HCT116 (cell line): ENCODE results near the gene PRRT1B.

ENCODE experiments used
- CTCF ChIP-seq, 3 experiments: fragments of 200-600 bp in 1 of 3; sonication (generic) in 1 of 3; IDR thresholded peaks in 2 of 3; conservative IDR thresholded peaks in 1 of 3; 2 replicates each; pipeline ENCODE4 v1.5.1; 2012 to 2017; ENCODE audit warnings: low read depth in 2 of 3, low read length in 2 of 3, antibody characterized with exemption in 1 of 3, borderline replicate concordance in 1 of 3, control low read depth in 1 of 3, mild to moderate bottlenecking in 1 of 3, mixed read lengths in 1 of 3, mixed run types in 1 of 3, moderate library complexity in 1 of 3; ENCODE audit not compliant: insufficient read depth in 1 of 3
- ELF1 ChIP-seq: IDR thresholded peaks from 2 replicates; pipeline ENCODE4 v1.6.1; 2012; ENCODE audit warnings: low read depth, borderline replicate concordance
- EZH2 ChIP-seq: fragments of 200-600 bp; sonication (generic); IDR thresholded peaks from 2 replicates; pipeline ENCODE4 v1.6.1; 2017; ENCODE audit warnings: antibody characterized with exemption, mixed run types
- POLR2A ChIP-seq: IDR thresholded peaks from 2 replicates; pipeline ENCODE4 v1.7.0; 2011; ENCODE audit warnings: borderline replicate concordance; ENCODE audit not compliant: insufficient read depth, insufficient read length; ENCODE audit errors: extremely low read depth
- POLR2AphosphoS5 ChIP-seq: IDR thresholded peaks from 2 replicates; pipeline ENCODE4 v1.6.1; 2011; ENCODE audit warnings: mild to moderate bottlenecking, low read depth, low read length, moderate library complexity
- YY1 ChIP-seq: IDR thresholded peaks from 2 replicates; pipeline ENCODE4 v1.6.1; 2011; ENCODE audit warnings: low read length, low read depth, moderate library complexity, mild to moderate bottlenecking; ENCODE audit not compliant: insufficient replicate concordance; ENCODE audit errors: extremely low read depth
- ZBTB33 ChIP-seq: IDR thresholded peaks from 2 replicates; pipeline ENCODE4 v1.6.1; 2011; ENCODE audit warnings: mild to moderate bottlenecking, low read length, moderate library complexity; ENCODE audit not compliant: insufficient replicate concordance; ENCODE audit errors: extremely low read depth

GRCh38 chr9:131589124-131589711, 43.9 kb downstream of the PRRT1B start:
- TF ChIP-seq CTCF (IDR thresholded peaks at IDR 0.05 in 2 of 3, conservative IDR thresholded peaks at IDR 0.05 in 1 of 3; ENCODE audit: borderline replicate concordance in 1 of 3, insufficient read depth in 1 of 3, low read depth in 2 of 3, low read length in 2 of 3), result no peak
- TF ChIP-seq ELF1, result no peak
- TF ChIP-seq ZBTB33, result no peak
- no peak for TF ChIP-seq EZH2
- no peak for TF ChIP-seq POLR2A
- TF ChIP-seq POLR2AphosphoS5, result no peak
- TF ChIP-seq YY1, result no peak
